Measurements from ENCODE around the gene SEMA4D.
A peak's percentile ranks its signal among the peaks of the same experiment; 100 is the strongest.

Gene SEMA4D

GRCh38 chr9:89342948-89343347 lies 155.0 kb downstream of the SEMA4D start:
- no peak for DNase-seq

- no peak for DNase-seq
Measured at GRCh38 chr9:89342213-89342612, 155.7 kb downstream of the SEMA4D start.

GRCh38 chr9:89340332-89340731 lies 157.6 kb downstream of the SEMA4D start:
- no peak for DNase-seq

GRCh38 chr9:89339807-89340206 lies 158.1 kb downstream of the SEMA4D start:
- DNase-seq = no peak

- no peak for DNase-seq
Measured at GRCh38 chr9:89330513-89330912, 167.4 kb downstream of the SEMA4D start.

- no peak for DNase-seq
Measured at GRCh38 chr9:89329917-89330316, 168.0 kb downstream of the SEMA4D start.

GRCh38 chr9:89328064-89328463 lies 169.8 kb downstream of the SEMA4D start:
- DNase-seq = no peak

GRCh38 chr9:89325733-89326132 lies 172.2 kb downstream of the SEMA4D start:
- DNase-seq = no peak

GRCh38 chr9:89323390-89323789 lies 174.5 kb downstream of the SEMA4D start:
- no peak for DNase-seq

- DNase-seq = no peak
Measured at GRCh38 chr9:89319015-89319905, 178.7 kb downstream of the SEMA4D start.

- peak; percentile 67 for DNase-seq
Measured at GRCh38 chr9:89318123-89319014, 179.5 kb downstream of the SEMA4D start, which contains the start of gene SECISBP2. SECISBP2 (plus strand) TSS chr9:89318500; CDS start chr9:89318577, 77 bp downstream.

- no peak for DNase-seq
Measured at GRCh38 chr9:89317282-89317681, 180.6 kb downstream of the SEMA4D start.

GRCh38 chr9:89315482-89315881 lies 182.4 kb downstream of the SEMA4D start:
- DNase-seq = no peak

- no peak for DNase-seq
Measured at GRCh38 chr9:89314955-89315354, 183.0 kb downstream of the SEMA4D start.

GRCh38 chr9:89313842-89314241 lies 184.1 kb downstream of the SEMA4D start:
- no peak for DNase-seq

- DNase-seq = no peak
Measured at GRCh38 chr9:89312222-89312571, 185.7 kb downstream of the SEMA4D start.

GRCh38 chr9:89311346-89312221 lies 186.3 kb downstream of the SEMA4D start:
- DNase-seq = no peak
